HG03342 (cell line): ENCODE measurements around the gene SF3B3.
A peak's percentile ranks its signal among the peaks of the same experiment; 100 is the strongest.
"Not testable (repeated sequence)": the region's sequence is repeated elsewhere in the genome, so short reads cannot be mapped to it uniquely, and the experiment has no call there.

Experiments used
- ATAC-seq: cut with Tn5 transposase; IDR thresholded peaks from one replicate; pipeline ENCODE4 v1.9.1; 2021; ENCODE audit warnings: mild to moderate bottlenecking, moderate library complexity; ENCODE audit not compliant: unreplicated experiment

Gene SF3B3

GRCh38 chr16:70510216-70510615 is 13.4 kb upstream of the SF3B3 start:
- ATAC-seq = no peak

GRCh38 chr16:70511833-70512232 is 11.8 kb upstream of the SF3B3 start:
- no peak for ATAC-seq

- no peak for ATAC-seq
Measured at GRCh38 chr16:70512456-70512855, 11.2 kb upstream of the SF3B3 start.

- ATAC-seq = no peak
Measured at GRCh38 chr16:70520612-70521297, 2.9 kb upstream of the SF3B3 start.

GRCh38 chr16:70522216-70523075 is 1.2 kb upstream of the SF3B3 start:
- ATAC-seq = no peak

GRCh38 chr16:70523076-70523742 is 407 bp upstream of the SF3B3 start, which contains the start of gene COG4:
COG4 (minus strand) TSS chr16:70523554; CDS start chr16:70523543, 11 bp downstream.
- peak; percentile 51 for ATAC-seq

DNA sequence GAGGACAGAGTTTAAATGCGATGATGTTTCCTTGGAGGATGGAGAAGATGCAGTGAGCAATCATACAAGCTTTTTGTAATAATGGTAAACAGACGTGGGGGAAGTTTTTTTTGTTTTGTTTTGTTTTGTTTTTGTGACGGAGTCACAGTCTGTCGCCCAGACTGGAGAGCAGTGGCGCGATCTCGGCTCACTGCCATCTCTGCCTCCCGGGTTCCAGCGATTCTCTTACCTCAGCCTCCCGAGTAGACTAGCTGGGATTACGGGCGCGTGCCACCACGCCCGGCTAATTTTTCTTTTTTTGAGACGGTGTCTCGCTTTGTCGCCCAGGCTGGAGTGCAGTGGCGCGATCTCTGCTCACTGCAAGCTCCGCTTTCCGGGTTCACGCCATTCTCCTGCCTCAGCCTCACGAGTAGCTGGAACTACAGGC is 796 bp downstream of the SF3B3 start:
- ATAC-seq = not testable (repeated sequence)

- ATAC-seq = no peak
Measured at GRCh38 chr16:70526403-70526802, 2.8 kb downstream of the SF3B3 start.

DNA sequence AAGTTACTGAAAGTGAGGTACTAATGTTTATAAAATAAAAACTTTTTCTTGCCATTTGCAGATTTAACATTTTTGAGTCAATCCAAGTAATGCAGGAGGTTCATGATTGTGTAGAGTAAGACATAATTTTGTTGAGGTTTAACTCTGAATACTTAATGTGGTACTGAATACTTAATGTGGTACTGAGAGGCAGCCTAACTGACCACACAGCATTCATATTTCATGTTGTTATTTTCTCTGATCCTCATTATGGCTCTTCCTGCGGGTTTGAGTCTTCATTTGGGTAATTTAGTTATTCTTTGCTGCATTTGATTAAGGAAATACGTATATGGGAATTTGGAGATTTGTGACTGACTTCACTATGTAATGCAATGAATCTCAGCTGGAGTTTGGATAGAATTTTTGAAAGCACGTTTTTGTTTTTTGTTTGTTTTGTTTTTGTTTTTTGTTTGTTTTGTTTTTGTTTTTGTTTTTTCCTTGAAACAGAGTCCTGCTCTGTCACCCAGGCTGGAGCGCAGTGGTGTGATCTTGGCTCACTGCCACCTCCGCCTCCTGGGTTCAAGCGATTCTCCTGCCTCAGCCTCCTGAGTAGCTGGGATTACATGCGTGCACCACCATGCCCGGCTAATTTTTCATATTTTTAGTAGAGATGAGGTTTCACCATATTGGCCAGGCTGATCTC is 3.8 kb downstream of the SF3B3 start:
- no peak for ATAC-seq

- no peak for ATAC-seq
Measured at GRCh38 chr16:70529051-70529777, 5.6 kb downstream of the SF3B3 start.

DNA sequence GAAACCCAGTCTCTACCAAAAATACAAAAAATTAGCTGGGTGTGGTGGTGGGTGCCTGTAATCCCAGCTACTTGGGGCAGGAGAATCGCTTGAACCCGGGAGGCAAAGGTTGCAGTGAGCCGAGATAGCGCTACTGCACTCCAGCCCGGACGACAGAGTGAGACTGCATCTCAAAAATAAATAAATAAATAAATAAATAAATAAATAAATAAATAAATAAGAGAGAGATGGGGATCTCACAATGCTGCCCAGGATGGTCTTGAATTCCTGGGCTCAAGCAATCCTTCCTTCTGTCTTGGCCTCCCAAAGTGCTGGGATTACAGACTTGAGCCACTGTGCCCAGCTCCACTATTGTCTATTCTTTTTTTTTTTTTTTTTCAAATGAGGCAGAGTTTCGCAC is 6.3 kb downstream of the SF3B3 start:
- ATAC-seq = not testable (repeated sequence)

DNA sequence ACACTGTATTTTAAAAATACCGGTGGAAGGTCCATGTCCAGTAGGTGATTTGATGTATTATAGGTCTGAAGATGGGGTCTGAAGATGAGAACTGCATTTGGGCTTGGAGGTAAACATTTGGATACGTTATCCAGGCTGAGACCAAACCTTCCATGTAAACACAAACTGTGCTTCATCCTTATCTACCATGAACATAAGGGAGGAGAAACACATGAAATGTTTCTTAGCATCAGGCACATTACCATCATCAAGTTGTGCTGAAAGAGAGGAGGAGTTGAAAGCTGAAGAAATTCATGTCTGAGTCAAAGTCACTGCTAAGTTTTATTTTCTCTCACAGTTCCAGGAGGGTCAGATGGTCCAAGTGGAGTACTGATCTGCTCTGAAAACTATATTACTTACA is 11.4 kb downstream of the SF3B3 start:
- ATAC-seq = no peak

- no peak for ATAC-seq
Measured at GRCh38 chr16:70540994-70541393, 17.4 kb downstream of the SF3B3 start.

GRCh38 chr16:70544548-70544947 is 20.9 kb downstream of the SF3B3 start:
- ATAC-seq = no peak

GRCh38 chr16:70548936-70549335 is 25.3 kb downstream of the SF3B3 start:
- ATAC-seq = no peak

DNA sequence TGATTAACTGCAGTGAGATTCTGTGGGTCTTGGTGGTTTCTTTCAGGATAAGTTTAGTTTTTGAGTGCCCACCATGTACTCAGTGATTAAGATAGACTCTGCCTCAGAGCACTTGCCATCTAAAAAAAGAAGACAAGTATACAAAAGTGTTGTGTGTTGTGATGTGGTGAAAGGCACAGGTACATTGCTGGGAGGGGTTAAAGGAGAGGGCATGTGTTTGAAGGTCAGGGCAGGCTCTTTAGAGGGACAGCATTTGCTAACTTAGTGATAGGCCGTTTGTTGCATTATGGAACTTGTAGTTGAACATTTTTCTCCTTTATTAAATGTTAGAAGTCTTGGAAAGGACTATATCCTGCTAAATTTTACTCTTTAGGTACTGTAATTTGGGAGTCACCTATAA is 26.5 kb downstream of the SF3B3 start:
- no peak for ATAC-seq

- no peak for ATAC-seq
Measured at GRCh38 chr16:70551788-70552187, 28.2 kb downstream of the SF3B3 start.

GRCh38 chr16:70552675-70553074 is 29.1 kb downstream of the SF3B3 start:
- no peak for ATAC-seq

GRCh38 chr16:70553645-70554044 is 30.0 kb downstream of the SF3B3 start:
- ATAC-seq = no peak

GRCh38 chr16:70556063-70556462 is 32.4 kb downstream of the SF3B3 start:
- no peak for ATAC-seq
